Measurements from ENCODE around the gene DHX34. TPM values are rescaled to one million over a fixed set of nuclear protein-coding genes. Genes with fewer than 3 reads are reported as not detected.

Gene DHX34
- total and polyA plus RNA-seq, 9 of the 15 experiments (the other 6 are each of a cell fraction or from before 2014, with no cell fraction given), result 0.36 to 42.0 (median 15.0) TPM

- TF ChIP-seq MTA3 (IDR thresholded peaks at IDR 0.05; ENCODE audit: borderline replicate concordance) (peak; percentile 87), HOMEZ (CRISPR knock-in tag; IDR thresholded peaks at IDR 0.05) (no peak), FOSL1 (tag; conservative IDR thresholded peaks at IDR 0.05) (peak; percentile 99), U2AF2 (optimal IDR thresholded peaks at IDR 0.05; ENCODE audit: low read depth, low read length) (no peak), ZNF584 (CRISPR knock-in tag; IDR thresholded peaks at IDR 0.05; ENCODE audit: low read depth) (peak; percentile 6; the same call in 1 of the 2 replicates), NR2C2 (CRISPR knock-in tag; IDR thresholded peaks at IDR 0.05) (no peak), NR2C2 (tag; IDR thresholded peaks at IDR 0.05) (peak; percentile 86), FOXM1 (IDR thresholded peaks at IDR 0.05; ENCODE audit: low read depth) (no peak), FOXM1 (CRISPR knock-in tag; IDR thresholded peaks at IDR 0.05; ENCODE audit: low read depth) (no peak), HNRNPH1 (optimal IDR thresholded peaks at IDR 0.05; ENCODE audit: low read depth, low read length) (no peak), SP1 (CRISPR knock-in tag; IDR thresholded peaks at IDR 0.05) (peak; percentile 61; the same call in 1 of the 2 replicates), TRIM28 (IDR thresholded peaks at IDR 0.05) (peak; percentile 84), MAFF (IDR thresholded peaks at IDR 0.05; ENCODE audit: low read length) (peak; percentile 79), ZNF75A (CRISPR knock-in tag; IDR thresholded peaks at IDR 0.05) (no peak)
- TF ChIP-seq, protein P1, sequence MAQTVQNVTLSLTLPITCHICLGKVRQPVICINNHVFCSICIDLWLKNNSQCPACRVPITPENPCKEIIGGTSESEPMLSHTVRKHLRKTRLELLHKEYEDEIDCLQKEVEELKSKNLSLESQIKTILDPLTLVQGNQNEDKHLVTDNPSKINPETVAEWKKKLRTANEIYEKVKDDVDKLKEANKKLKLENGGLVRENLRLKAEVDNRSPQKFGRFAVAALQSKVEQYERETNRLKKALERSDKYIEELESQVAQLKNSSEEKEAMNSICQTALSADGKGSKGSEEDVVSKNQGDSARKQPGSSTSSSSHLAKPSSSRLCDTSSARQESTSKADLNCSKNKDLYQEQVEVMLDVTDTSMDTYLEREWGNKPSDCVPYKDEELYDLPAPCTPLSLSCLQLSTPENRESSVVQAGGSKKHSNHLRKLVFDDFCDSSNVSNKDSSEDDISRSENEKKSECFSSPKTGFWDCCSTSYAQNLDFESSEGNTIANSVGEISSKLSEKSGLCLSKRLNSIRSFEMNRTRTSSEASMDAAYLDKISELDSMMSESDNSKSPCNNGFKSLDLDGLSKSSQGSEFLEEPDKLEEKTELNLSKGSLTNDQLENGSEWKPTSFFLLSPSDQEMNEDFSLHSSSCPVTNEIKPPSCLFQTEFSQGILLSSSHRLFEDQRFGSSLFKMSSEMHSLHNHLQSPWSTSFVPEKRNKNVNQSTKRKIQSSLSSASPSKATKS (CRISPR knock-in tag; IDR thresholded peaks at IDR 0.05), result no peak
- TF ChIP-seq, protein P2, sequence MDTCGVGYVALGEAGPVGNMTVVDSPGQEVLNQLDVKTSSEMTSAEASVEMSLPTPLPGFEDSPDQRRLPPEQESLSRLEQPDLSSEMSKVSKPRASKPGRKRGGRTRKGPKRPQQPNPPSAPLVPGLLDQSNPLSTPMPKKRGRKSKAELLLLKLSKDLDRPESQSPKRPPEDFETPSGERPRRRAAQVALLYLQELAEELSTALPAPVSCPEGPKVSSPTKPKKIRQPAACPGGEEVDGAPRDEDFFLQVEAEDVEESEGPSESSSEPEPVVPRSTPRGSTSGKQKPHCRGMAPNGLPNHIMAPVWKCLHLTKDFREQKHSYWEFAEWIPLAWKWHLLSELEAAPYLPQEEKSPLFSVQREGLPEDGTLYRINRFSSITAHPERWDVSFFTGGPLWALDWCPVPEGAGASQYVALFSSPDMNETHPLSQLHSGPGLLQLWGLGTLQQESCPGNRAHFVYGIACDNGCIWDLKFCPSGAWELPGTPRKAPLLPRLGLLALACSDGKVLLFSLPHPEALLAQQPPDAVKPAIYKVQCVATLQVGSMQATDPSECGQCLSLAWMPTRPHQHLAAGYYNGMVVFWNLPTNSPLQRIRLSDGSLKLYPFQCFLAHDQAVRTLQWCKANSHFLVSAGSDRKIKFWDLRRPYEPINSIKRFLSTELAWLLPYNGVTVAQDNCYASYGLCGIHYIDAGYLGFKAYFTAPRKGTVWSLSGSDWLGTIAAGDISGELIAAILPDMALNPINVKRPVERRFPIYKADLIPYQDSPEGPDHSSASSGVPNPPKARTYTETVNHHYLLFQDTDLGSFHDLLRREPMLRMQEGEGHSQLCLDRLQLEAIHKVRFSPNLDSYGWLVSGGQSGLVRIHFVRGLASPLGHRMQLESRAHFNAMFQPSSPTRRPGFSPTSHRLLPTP (IDR thresholded peaks at IDR 0.05; ENCODE audit: borderline replicate concordance, extremely low read depth, insufficient read length), result peak; percentile 8
- TF ChIP-seq, protein P3, sequence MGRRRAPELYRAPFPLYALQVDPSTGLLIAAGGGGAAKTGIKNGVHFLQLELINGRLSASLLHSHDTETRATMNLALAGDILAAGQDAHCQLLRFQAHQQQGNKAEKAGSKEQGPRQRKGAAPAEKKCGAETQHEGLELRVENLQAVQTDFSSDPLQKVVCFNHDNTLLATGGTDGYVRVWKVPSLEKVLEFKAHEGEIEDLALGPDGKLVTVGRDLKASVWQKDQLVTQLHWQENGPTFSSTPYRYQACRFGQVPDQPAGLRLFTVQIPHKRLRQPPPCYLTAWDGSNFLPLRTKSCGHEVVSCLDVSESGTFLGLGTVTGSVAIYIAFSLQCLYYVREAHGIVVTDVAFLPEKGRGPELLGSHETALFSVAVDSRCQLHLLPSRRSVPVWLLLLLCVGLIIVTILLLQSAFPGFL (CRISPR knock-in tag; IDR thresholded peaks at IDR 0.05), result no peak
- TF ChIP-seq, protein P4, sequence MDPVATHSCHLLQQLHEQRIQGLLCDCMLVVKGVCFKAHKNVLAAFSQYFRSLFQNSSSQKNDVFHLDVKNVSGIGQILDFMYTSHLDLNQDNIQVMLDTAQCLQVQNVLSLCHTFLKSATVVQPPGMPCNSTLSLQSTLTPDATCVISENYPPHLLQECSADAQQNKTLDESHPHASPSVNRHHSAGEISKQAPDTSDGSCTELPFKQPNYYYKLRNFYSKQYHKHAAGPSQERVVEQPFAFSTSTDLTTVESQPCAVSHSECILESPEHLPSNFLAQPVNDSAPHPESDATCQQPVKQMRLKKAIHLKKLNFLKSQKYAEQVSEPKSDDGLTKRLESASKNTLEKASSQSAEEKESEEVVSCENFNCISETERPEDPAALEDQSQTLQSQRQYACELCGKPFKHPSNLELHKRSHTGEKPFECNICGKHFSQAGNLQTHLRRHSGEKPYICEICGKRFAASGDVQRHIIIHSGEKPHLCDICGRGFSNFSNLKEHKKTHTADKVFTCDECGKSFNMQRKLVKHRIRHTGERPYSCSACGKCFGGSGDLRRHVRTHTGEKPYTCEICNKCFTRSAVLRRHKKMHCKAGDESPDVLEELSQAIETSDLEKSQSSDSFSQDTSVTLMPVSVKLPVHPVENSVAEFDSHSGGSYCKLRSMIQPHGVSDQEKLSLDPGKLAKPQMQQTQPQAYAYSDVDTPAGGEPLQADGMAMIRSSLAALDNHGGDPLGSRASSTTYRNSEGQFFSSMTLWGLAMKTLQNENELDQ (CRISPR knock-in tag; IDR thresholded peaks at IDR 0.05; ENCODE audit: borderline replicate concordance), result no peak
Observed at GRCh38 chr19:47315125-47315821, 33.8 kb upstream of the DHX34 start (continued).
